GM12801 (cell line): ENCODE results near the gene ARHGEF4.

Experiments used
- CTCF ChIP-seq: IDR thresholded peaks from one replicate; pipeline ENCODE4 v1.5.1; 2011; ENCODE audit warnings: control low read depth; ENCODE audit not compliant: insufficient read length; ENCODE audit errors: extremely low read depth

The ARHGEF4 gene

GRCh38 chr2:131015764-131016163 is 179.1 kb downstream of the ARHGEF4 start:
- TF ChIP-seq CTCF: no peak

- TF ChIP-seq CTCF: no peak
Measured at GRCh38 chr2:131016826-131017741, 180.4 kb downstream of the ARHGEF4 start.

GRCh38 chr2:131022731-131023130 is 186.0 kb downstream of the ARHGEF4 start:
- TF ChIP-seq CTCF: no peak

- no peak for TF ChIP-seq CTCF
Measured at GRCh38 chr2:131023758-131024157, 187.0 kb downstream of the ARHGEF4 start.

- no peak for TF ChIP-seq CTCF
Measured at GRCh38 chr2:131026919-131027318, 190.2 kb downstream of the ARHGEF4 start.

GRCh38 chr2:131027566-131028528 is 191.1 kb downstream of the ARHGEF4 start:
- TF ChIP-seq CTCF: no peak

GRCh38 chr2:131029812-131030211 is 193.1 kb downstream of the ARHGEF4 start:
- no peak for TF ChIP-seq CTCF
